Femur (tissue), 1 donor: ENCODE results near the gene GSG1L.

ENCODE experiments used
- DNase-seq: peaks from one replicate; pipeline ENCODE4 v3.0.0-alpha.2; 2017

Gene GSG1L

GRCh38 chr16:27840311-27841060 is 223.0 kb downstream of the GSG1L start:
- no peak for DNase-seq

DNA sequence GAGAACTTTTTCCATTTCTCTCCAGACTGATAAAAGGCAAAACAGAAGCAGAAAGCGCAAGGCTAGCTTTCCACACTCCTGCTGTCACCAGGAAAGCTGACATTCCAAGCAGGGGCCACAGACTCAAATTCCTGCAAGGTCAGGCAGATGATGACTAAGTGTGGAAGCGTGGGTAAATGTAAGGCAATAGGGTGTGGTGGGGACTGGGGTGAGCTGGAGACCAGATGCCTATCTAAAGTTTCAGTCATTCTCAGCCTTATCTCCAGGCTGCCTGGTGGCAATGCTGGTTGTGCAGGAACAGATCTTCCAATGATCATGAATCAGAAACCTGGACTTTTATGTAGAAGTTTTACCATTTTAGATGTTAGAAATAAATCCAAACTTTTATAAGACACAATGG is 224.1 kb downstream of the GSG1L start:
- no peak for DNase-seq

- DNase-seq, result no peak
These were observed 224.9 kb downstream of the GSG1L start for GRCh38 chr16:27838536-27839175.

DNA sequence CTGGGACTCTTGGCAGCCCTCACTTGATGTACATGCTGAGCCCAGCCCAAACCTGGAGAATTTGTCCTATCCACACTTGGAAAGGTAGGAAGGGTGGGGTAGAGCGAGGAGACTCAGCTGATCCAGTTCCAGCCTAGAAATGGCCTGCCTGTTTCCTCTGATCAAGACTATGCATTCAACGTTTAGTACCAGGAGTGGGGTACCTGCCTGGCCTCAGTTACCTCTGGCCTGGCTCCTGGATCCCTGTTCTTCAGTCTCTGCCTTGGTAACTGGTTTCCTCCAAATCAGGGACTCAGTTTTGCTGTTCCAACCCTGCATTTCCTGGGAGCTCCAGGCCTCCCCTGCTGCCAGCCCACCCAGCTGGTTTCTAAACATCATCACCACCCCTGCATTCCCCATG is 233.5 kb downstream of the GSG1L start:
- no peak for DNase-seq

- no peak for DNase-seq
These were observed 234.8 kb downstream of the GSG1L start for GRCh38 chr16:27828671-27829070.

- no peak for DNase-seq
These were observed 235.7 kb downstream of the GSG1L start for GRCh38 chr16:27827765-27828164.

DNA sequence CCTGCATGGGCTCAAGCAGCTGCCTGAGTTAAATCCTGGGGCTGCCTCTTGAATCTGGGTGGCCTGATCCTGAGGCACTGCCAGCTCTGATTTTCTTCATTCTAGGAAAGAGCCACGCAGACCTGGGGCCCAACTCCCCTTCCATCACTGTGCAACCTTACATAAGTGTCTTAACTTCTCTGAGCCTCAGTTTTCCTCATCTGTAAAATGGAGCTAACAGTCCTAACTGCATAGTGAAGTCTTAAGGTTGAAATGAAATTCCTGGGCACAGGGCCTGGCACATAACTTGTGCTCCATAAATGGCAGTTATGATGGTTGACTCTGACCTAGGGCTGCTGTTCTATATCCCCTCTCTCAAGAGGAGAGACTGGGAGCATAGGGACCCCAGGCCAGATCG is 236.6 kb downstream of the GSG1L start:
- no peak for DNase-seq

- DNase-seq, result no peak
These were observed 237.2 kb downstream of the GSG1L start for GRCh38 chr16:27826081-27826892.

DNA sequence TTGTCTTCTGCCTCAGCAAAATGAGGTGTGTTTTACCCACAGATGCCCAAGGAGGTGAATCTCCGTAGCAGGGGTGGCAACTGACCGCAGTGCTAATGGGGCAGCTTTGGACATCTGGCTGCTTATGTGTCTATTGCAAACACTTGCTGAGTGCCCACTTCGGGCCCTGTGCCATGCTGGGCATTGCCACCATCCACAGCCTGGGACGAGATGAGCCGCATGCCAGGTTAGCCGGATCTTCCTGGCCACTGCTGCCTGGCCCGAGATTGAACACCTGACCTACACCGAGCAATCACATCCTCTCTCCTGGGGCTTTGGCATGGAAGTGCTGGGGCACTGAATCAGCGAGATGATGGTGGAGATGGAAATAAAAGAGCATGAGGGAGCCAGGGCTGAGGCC is 238.7 kb downstream of the GSG1L start:
- no peak for DNase-seq

DNA sequence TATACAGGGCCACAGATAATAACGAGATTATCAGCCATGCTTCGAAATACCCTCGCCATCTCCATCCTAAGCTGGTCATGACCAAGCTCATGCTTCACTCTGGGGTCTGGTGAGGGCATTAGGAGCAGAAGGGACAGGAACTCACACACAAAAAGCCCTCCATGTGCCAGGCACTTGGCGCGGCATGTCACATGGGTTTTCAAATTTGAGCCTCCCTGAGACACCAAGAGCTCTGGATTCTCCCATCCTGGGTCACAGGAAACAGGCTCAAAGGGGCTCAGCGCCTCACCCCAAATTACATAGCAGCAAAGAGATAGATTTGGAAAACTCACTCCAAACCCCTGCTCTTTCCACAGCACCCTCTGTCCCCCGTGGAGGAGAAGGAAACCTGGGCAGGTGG is 239.5 kb downstream of the GSG1L start:
- no peak for DNase-seq

DNA sequence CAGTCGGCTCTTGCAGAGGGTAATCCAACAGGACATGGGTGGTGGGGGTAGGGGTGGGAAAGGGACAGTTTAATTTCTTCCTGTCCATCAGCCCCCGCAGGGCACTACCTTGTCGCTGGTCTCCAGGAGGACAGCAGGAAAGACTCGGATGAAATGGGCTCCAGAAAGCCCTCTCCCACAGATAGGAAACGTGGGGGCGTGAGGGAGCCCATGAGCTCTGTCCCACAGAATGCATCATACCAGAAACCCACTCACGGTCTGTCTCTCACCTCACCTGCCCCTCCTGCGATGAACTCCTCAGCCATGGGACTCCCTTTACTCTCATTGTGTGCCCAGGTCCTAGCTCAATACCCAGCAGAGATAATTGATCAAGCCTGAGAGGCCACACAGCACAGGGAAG is 240.1 kb downstream of the GSG1L start:
- DNase-seq, result no peak

DNA sequence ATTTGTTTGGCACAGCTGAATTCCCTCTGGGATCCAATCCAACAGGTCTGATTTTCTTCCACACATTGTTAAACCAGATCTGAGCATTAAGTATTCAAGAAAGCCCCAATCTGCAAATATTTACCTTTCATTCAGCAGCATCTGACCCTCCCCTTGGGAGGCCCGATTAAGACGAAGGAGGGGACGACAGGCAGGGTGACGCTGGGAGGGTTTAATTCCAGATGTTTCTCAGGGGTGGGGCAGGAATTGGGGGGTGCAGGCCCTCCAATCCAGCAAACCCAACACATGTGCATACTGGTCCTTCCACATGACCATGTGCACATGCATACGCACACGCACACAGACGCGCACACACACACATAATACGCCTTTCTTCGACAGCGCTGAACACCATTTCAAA is 240.5 kb downstream of the GSG1L start:
- DNase-seq, result no peak

DNA sequence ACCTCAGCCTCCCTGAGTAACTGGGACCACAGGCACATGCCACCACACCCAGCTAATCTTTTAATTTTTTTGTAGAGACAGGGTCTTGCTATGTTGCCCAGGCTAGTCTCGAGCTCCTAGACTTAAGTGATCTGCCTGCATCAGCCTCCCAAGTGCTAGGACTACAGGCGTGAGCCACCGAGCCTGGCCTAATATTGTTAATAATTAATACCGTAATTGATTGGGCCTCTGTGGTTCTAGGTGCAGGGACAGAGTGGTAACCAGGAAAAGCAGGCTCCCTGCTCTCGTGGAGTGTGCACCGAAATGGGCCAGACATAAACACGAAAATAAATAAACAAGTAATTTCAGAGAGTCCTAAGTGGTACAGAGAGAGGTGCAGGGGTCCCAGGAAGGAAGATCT is 241.0 kb downstream of the GSG1L start:
- DNase-seq, result no peak

GRCh38 chr16:27820646-27821345 is 242.7 kb downstream of the GSG1L start:
- no peak for DNase-seq

- no peak for DNase-seq
These were observed 243.5 kb downstream of the GSG1L start for GRCh38 chr16:27819881-27820610.

DNA sequence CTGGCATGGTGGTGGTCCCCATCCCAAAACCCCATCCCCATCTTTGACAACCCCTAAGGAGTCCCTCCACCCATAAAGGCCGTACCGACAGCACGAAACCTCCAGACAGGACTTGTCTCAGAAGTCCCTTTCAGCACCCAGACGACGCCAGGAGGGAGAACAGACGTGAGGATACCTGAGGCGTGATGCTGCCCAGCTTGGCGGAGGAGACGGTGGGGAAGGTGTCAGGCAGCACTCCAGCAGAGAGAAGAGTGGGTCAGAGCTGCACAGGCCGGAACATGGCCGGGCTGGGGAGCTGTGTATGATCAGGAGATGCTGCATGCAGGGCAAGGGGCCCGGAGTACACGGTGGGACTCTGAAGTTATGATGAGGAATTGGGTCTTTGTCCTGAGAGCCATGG is 244.2 kb downstream of the GSG1L start:
- DNase-seq, result no peak

GRCh38 chr16:27818246-27818645 is 245.3 kb downstream of the GSG1L start:
- no peak for DNase-seq

GRCh38 chr16:27817038-27817437 is 246.5 kb downstream of the GSG1L start:
- DNase-seq, result no peak

GRCh38 chr16:27816561-27816960 is 247.0 kb downstream of the GSG1L start:
- DNase-seq, result no peak

DNA sequence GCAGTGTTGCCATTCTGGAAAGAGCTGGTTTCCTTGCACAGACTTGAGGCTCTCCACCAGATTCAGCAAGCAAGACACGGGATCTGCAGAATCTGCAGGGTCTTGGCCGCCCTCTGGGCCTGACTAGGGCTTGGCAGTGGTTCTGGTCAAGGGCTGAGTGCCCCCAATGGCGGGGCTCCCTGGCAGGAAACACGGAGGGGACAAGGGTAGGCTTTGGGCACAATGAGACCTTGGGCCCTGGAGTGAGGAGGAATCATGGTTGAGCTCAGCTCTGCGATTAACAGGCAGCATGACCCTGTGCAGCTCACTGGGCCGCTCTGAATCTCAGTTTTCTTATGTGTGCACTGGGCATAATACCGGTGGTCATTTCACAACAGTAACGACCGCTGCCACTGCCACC is 249.9 kb downstream of the GSG1L start:
- DNase-seq, result no peak

- no peak for DNase-seq
These were observed 251.6 kb downstream of the GSG1L start for GRCh38 chr16:27811881-27812280.

DNA sequence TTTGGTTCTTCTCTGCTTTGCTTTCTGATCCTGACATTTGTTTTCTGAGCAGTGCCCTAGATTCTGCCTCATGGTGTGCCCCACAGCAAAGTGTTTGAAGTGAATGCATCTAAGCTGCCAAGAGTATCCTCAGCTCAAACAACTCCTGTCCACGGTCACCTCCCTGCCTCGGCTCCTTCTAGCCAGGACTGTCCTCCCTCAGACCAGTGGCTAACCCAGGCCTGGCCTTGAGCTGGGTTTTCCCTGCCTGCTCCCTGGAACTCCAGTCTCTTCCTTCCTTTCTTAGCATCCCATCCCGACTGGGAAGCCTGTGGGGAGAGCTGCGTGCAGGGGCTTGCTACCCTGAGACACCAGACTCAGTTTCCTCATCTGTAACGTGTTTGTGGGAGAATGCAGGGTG is 256.5 kb downstream of the GSG1L start:
- no peak for DNase-seq

GRCh38 chr16:27806388-27806787 is 257.1 kb downstream of the GSG1L start:
- DNase-seq, result no peak
